GM13976 (cell line): ENCODE measurements around the gene CACFD1.
"Not testable (repeated sequence)": the region's sequence is repeated elsewhere in the genome, so short reads cannot be mapped to it uniquely, and the experiment has no call there.

Source experiments
- DNase-seq: peaks from one replicate; pipeline ENCODE4 v3.0.0; 2012; ENCODE audit warnings: low spot score
- in situ Hi-C: fragments of 300-500 bp; cut with MboI; formaldehyde crosslinking; loops from one replicate; pipeline ENCODE4 v1.12.0; 2022; ENCODE audit warnings: low sequenced_read_pairs, mixed read lengths, inconsistent platforms; ENCODE audit not compliant: unreplicated experiment
- TF ChIP-seq, protein P1 (sequence below): IDR thresholded peaks from 2 replicates; pipeline ENCODE4 v1.5.1; 2012; ENCODE audit warnings: borderline replicate concordance, mild to moderate bottlenecking; ENCODE audit not compliant: insufficient read depth; ENCODE audit errors: extremely low read depth, missing control alignments, control extremely low read depth

CACFD1 gene

DNA sequence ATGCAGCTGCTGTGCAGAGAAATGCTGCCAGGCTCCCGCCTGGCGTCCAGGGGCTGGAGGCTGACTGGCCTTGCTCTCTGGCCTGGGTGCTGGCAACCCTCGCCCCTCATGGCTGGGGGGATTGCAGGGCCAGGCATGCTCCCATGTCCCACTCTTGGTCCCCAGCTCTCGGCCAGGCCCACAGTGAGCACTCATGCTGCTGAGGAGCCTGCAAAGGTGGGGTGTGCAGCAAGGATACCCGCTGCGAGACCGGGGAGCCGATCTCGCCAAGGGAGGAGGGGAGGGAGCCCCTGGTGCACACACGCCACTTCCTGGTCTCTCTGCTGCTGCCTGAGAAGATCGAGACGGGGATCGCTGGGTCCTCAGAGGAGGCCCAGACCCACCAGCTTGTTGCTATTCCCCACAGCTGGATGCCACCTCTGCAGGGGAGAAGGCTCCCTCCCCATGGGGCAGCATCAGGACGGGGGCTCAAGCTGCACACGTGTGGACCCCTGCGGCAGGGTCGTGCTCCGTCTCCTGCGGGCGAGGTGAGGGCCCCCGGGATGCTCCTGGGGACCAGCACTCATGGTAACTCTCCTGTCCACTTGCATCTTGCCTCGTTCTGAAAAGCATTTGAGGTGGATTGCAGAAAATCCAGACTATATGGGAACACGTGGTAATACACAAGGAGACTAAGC lies 14.3 kb upstream of the CACFD1 start:
- TF ChIP-seq, protein P1, sequence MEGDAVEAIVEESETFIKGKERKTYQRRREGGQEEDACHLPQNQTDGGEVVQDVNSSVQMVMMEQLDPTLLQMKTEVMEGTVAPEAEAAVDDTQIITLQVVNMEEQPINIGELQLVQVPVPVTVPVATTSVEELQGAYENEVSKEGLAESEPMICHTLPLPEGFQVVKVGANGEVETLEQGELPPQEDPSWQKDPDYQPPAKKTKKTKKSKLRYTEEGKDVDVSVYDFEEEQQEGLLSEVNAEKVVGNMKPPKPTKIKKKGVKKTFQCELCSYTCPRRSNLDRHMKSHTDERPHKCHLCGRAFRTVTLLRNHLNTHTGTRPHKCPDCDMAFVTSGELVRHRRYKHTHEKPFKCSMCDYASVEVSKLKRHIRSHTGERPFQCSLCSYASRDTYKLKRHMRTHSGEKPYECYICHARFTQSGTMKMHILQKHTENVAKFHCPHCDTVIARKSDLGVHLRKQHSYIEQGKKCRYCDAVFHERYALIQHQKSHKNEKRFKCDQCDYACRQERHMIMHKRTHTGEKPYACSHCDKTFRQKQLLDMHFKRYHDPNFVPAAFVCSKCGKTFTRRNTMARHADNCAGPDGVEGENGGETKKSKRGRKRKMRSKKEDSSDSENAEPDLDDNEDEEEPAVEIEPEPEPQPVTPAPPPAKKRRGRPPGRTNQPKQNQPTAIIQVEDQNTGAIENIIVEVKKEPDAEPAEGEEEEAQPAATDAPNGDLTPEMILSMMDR: no peak
- in situ Hi-C loops: no loop called here
- no peak for DNase-seq

DNA sequence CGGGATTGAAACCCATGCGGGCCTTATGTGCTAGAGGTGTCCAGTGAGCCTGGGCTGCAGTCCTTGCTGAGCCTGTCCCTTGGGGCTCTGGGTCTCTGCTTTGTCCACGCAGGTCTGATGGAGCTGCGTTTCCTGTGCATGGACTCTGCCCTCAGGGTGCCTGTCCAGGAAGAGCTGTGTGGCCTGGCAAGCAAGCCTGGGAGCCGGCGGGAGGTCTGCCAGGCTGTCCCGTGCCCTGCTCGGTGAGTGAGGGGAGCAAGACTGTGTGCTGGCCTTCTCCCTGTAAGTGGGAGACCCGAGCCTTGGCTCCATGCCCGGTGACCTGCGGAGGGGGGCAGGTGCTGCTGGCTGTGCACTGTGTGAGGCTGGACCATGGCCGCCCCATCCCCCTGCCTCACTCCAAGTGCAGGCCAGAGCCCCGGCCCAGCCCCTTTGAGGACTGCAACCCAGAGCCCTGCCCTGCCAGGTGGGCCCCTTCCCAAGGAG lies 11.2 kb upstream of the CACFD1 start:
- TF ChIP-seq, protein P1: no peak
- in situ Hi-C loops: no loop called here
- no peak for DNase-seq

DNA sequence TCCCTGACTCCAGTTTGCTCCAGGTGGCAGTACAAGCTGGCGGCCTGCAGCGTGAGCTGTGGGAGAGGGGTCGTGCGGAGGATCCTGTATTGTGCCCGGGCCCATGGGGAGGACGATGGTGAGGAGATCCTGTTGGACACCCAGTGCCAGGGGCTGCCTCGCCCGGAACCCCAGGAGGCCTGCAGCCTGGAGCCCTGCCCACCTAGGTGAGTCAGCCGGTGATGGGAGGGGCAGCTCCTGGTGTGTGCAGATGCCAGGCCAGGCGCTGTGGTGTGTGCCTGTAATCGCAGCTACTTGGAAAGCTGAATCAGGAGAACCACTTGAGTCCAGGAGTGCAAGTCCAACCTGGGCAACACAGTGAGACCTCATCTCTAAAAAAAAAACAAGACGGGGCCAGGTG lies 10.0 kb upstream of the CACFD1 start:
- DNase-seq: no peak
- TF ChIP-seq, protein P1: no peak
- in situ Hi-C loops: no loop called here

DNA sequence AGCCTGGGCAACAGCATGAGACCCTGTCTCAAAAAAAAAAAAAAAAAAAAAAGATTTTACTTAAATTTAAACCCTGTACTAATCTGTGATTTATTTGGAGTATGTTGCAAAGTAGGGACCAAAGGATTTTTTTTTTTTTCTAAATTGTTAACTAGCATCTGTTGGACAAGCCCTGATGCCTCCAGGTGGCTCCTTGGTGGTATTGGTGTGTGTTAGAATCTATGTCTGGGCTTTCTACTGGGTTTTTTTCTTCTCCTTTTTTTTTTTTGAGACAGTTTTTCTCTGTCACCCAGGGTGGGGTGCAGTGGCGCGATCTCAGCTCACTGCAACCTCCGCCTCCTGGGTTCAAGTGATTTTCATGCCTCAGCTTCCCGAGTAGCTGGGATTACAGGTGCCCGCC lies 7.9 kb upstream of the CACFD1 start:
- DNase-seq, in situ Hi-C loops: not testable (repeated sequence)

DNA sequence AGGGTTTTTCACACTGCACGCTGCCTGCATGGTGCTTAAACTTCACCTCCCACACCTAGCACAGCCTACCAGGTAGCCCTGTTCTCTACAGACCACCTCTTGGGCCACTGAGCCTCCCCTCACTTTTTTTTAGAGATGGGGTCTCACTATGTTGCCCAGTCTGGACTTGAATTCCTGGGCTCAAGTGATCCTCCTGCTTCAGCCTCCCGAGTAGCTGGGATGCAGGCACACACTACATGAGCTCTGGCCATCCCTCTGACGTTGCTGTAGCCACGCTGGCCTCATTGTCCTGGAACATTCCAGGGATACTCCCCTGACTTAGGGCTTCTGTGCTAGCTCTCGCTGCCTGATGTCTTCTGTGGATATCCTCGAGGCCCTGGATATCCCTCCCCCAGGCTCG lies 7.2 kb upstream of the CACFD1 start:
- in situ Hi-C loops: no loop called here
- TF ChIP-seq, protein P1: no peak
- no peak for DNase-seq

DNA sequence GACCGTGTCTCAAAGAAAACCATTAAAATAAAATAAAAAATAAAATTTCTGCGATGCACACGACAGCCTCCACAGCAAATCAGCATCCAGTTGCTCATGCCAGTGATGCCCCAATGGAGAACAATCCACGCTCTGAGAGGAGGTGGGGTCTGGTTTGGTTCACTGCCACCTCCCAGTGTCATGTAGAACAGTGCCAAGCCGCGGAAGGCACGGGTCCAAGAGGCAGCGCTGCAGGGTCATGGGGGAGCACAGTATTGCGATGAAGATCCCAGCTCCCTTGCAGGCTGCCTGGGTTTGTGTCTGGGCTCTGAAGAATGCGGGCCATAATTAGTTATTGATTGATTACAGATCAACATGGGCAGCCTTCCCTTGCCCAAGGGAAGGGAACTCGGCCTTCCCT lies 6.1 kb upstream of the CACFD1 start:
- in situ Hi-C loops: no loop called here
- no peak for DNase-seq
- TF ChIP-seq, protein P1: no peak

DNA sequence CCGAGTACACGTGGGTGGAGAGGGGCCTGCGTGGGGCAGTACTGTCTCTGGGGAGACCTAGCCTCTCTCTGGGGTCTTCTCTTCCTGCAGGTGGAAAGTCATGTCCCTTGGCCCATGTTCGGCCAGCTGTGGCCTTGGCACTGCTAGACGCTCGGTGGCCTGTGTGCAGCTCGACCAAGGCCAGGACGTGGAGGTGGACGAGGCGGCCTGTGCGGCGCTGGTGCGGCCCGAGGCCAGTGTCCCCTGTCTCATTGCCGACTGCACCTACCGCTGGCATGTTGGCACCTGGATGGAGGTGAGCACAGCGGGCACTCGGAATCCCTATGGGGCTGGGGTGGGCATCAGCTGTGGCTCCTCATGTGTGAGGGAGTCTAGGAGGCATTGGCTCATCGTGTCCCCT lies 5.5 kb upstream of the CACFD1 start:
- in situ Hi-C loops: no loop called here
- DNase-seq: no peak
- TF ChIP-seq, protein P1: no peak
